GM19467 (cell line): Measurements from ENCODE around the gene PALLD.

Experiments
- ATAC-seq: cut with Tn5 transposase; IDR thresholded peaks from one replicate; pipeline ENCODE4 v1.9.1; 2021; ENCODE audit warnings: mild to moderate bottlenecking, moderate library complexity; ENCODE audit not compliant: unreplicated experiment

The PALLD gene

GRCh38 chr4:168659741-168660465 is 163.1 kb downstream of the PALLD start:
- no peak for ATAC-seq

GRCh38 chr4:168662297-168662984 is 165.6 kb downstream of the PALLD start:
- ATAC-seq, result no peak

- ATAC-seq, result no peak
Observed at GRCh38 chr4:168664242-168664891, 167.5 kb downstream of the PALLD start.

DNA sequence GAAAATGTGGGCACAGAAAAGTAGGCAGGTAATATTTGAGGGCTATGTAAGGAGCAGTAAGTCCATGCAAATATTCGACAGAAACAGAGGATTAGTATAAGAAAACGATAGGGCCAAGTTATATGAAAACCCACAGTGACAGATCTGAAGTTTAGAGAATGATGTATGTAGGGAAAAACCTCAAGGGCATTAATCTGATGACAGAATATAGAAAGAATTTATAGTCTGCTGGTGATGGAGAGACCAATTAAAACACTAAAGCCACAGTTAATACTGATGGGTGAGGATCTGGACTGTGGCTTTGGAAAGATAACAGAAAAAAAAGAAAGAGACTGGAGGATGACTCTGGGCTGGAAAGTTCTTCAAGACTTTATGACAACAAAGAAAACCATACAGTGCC is 169.7 kb downstream of the PALLD start:
- no peak for ATAC-seq

DNA sequence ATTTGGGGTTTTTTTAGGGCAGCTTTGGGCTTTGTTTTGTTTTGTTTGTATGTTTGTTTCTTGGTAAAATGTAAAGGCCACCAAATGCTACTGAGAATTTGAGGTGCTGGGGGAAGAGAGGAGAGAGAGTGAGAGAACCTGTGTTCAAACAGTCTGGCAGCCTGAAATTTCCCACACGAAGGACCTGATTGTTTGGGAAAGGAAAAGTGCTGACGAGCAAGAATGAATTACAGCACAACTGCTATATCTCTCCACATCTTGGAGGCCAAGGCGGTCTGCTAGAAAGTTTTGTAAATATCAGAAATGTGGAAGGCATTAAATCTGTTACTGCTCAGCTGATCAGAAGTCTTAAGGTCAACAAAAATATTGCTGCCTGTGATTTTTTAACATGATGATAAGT is 170.5 kb downstream of the PALLD start:
- no peak for ATAC-seq

DNA sequence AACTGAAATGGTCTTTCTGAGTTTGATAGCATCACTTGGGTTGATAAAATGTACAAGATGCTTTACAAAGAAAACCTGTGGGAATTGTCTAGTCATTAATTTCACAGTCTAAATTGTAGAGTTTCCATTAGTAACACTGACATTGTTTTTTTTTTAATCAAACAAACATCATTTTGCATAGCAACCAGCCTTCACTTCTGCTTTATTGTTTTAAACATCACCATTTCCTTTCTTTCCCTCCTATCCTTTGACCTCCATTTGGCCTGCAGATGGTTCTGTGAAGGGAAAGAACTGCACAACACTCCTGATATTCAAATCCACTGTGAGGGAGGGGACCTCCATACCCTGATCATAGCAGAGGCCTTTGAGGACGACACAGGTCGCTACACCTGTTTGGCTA is 171.1 kb downstream of the PALLD start:
- ATAC-seq, result no peak

- ATAC-seq, result no peak
Observed at GRCh38 chr4:168673476-168673875, 176.6 kb downstream of the PALLD start.

GRCh38 chr4:168674077-168674747 is 177.4 kb downstream of the PALLD start:
- ATAC-seq, result no peak

- ATAC-seq, result no peak
Observed at GRCh38 chr4:168674866-168675265, 178.0 kb downstream of the PALLD start.

- ATAC-seq, result no peak
Observed at GRCh38 chr4:168677063-168677462, 180.2 kb downstream of the PALLD start.

- no peak for ATAC-seq
Observed at GRCh38 chr4:168677879-168678278, 181.0 kb downstream of the PALLD start.

- no peak for ATAC-seq
Observed at GRCh38 chr4:168678751-168679366, 182.0 kb downstream of the PALLD start.

DNA sequence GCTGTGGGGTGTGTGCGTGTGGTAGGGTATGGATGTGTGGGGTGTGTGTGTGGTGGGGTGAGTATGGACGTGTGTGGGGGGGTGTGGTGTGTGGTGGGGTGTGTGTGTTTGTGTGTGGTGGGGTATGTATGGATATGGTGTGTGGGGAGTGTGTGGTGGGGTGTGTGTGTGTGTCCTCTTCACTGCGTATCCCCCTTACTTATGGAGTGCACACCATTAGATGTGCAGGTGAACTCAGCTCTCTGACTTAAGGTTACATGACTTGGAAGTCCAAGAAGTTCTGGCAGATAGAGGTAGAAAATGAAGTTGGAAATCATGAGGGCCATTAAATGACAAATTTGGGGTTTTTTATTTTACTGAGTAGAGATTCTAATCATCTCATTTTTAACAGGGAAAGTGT is 182.5 kb downstream of the PALLD start:
- no peak for ATAC-seq

GRCh38 chr4:168679819-168680218 is 183.0 kb downstream of the PALLD start:
- no peak for ATAC-seq

GRCh38 chr4:168682898-168683500 is 186.1 kb downstream of the PALLD start:
- no peak for ATAC-seq

DNA sequence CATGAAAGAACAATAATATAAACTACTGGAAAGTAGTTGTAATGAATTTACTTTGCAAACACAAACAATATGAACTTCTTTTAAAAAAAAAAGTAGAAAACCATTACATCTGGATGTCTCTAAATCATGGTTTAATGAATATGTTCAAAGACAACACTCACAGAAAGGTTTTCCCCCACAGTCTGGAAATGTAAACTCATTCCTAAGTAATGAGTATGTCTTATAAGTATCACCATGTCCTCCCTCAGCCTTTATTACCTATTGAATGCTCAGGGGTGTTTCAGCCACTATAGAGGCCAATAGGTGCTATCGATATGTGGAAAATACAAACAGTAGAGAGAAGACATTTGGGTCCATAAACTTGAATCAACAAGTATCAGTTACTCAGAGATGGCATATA is 186.7 kb downstream of the PALLD start:
- no peak for ATAC-seq

GRCh38 chr4:168685136-168685809 is 188.4 kb downstream of the PALLD start:
- peak; percentile 97 for ATAC-seq

DNA sequence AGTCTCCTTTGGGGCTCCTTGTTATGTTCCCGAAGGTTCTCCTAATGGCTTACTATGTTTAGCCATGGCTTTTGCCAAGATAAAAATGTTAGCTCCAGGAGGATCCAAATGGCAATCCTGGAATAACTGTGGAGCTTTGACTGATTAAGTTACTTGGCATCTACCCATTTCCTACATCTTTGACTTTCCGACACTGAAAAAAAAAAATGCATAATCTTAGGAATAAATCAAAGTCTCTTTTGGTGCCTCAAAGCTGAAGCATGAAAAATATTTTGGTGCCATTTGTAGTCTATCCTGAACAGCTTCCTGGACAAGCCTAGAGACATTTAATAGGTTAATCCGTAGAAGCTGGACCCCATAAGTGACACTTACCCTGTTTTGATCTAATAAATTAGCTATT is 191.7 kb downstream of the PALLD start:
- ATAC-seq, result no peak

- ATAC-seq, result no peak
Observed at GRCh38 chr4:168689791-168690190, 192.9 kb downstream of the PALLD start.

DNA sequence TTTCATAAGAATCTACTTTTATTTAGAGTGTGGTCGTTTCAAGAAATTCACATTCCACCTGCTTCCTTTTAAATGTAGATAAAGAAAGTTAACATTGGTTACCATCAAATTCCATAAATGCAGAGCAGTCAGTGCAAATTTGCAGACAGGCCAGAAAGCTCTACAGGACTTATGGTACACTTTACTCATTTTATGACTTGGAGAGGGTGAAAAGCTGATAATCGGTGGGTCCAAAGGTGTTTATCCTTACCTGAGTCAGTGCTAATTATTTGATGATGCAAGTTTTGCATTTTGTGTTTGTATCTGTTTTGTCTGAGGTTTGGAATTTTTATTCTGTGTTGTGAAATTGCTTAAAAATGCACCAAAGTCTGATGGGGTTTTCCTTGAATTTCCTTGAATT is 193.3 kb downstream of the PALLD start:
- no peak for ATAC-seq
